ENCODE measurements around the gene ESYT3. TPM values are rescaled to one million over a fixed set of nuclear protein-coding genes. Genes with fewer than 3 reads are reported as not detected.

ESYT3 gene
- total RNA-seq, 1 donor from 2014 or later = not detected

- H3K27me3 Mint-ChIP-seq (ENCODE audit: unreplicated experiment) = peaks cover 10% of the 10 kb centered on the region
- TF ChIP-seq CTCF (IDR thresholded peaks at IDR 0.05; ENCODE audit: unreplicated experiment) = no peak
- no peak for DNase-seq (ENCODE audit: low spot score)
Observed at GRCh38 chr3:138445654-138446053, 11.2 kb downstream of the ESYT3 start.

GRCh38 chr3:138448631-138449030 is 14.2 kb downstream of the ESYT3 start:
- no peak overlapping the region for H3K27ac Mint-ChIP-seq (ENCODE audit: unreplicated experiment)
- no peaks in the 10 kb centered on the region for H3K4me1 Mint-ChIP-seq (ENCODE audit: unreplicated experiment)
- H3K36me3 Mint-ChIP-seq (ENCODE audit: low read depth, unreplicated experiment) = no peaks in the 10 kb centered on the region
- H3K9me3 Mint-ChIP-seq (ENCODE audit: unreplicated experiment) = no peaks in the 10 kb centered on the region
- peaks cover 10% of the 10 kb centered on the region for H3K27me3 Mint-ChIP-seq (ENCODE audit: unreplicated experiment)
- H3K4me3 Mint-ChIP-seq (ENCODE audit: unreplicated experiment) = no peak overlapping the region
- TF ChIP-seq CTCF (IDR thresholded peaks at IDR 0.05; ENCODE audit: unreplicated experiment) = no peak
- no peak for DNase-seq (ENCODE audit: low spot score)

More at GRCh38 chr3:138445654-138446053, 11.2 kb downstream of the ESYT3 start:
- H3K36me3 Mint-ChIP-seq (ENCODE audit: low read depth, unreplicated experiment) = no peaks in the 10 kb centered on the region
- no peak overlapping the region for H3K27ac Mint-ChIP-seq (ENCODE audit: unreplicated experiment)
- H3K4me3 Mint-ChIP-seq (ENCODE audit: unreplicated experiment) = no peak overlapping the region
- H3K4me1 Mint-ChIP-seq (ENCODE audit: unreplicated experiment) = peaks cover 8% of the 10 kb centered on the region
- no peaks in the 10 kb centered on the region for H3K9me3 Mint-ChIP-seq (ENCODE audit: unreplicated experiment)

- Mint-ChIP-seq H3K36me3 (ENCODE audit: low read depth, unreplicated experiment) (no peaks in the 10 kb centered on the region), H3K9me3 (ENCODE audit: unreplicated experiment) (no peaks in the 10 kb centered on the region), H3K4me1 (ENCODE audit: unreplicated experiment) (no peaks in the 10 kb centered on the region), H3K4me3 (ENCODE audit: unreplicated experiment) (no peak overlapping the region), H3K27ac (ENCODE audit: unreplicated experiment) (no peak overlapping the region), H3K27me3 (ENCODE audit: unreplicated experiment) (peaks cover 12% of the 10 kb centered on the region)
- no peak for DNase-seq (ENCODE audit: low spot score)
- TF ChIP-seq CTCF (IDR thresholded peaks at IDR 0.05; ENCODE audit: unreplicated experiment) = no peak
Observed at GRCh38 chr3:138449490-138449889, 15.1 kb downstream of the ESYT3 start.

- H3K4me3 Mint-ChIP-seq (ENCODE audit: unreplicated experiment) = no peak overlapping the region
Observed at GRCh38 chr3:138450181-138450580, 15.8 kb downstream of the ESYT3 start.

More at GRCh38 chr3:138450181-138450580, 15.8 kb downstream of the ESYT3 start:
- TF ChIP-seq CTCF (IDR thresholded peaks at IDR 0.05; ENCODE audit: unreplicated experiment) = no peak
- no peaks in the 10 kb centered on the region for H3K36me3 Mint-ChIP-seq (ENCODE audit: low read depth, unreplicated experiment)
- peaks cover 12% of the 10 kb centered on the region for H3K27me3 Mint-ChIP-seq (ENCODE audit: unreplicated experiment)
- no peaks in the 10 kb centered on the region for H3K4me1 Mint-ChIP-seq (ENCODE audit: unreplicated experiment)
- no peak overlapping the region for H3K27ac Mint-ChIP-seq (ENCODE audit: unreplicated experiment)
- H3K9me3 Mint-ChIP-seq (ENCODE audit: unreplicated experiment) = no peaks in the 10 kb centered on the region
- DNase-seq (ENCODE audit: low spot score) = no peak

Measured in endothelial cell (in vitro differentiated cells).